NCI-H446 treated with DMSO at 0.1 percent for 48 hours (cell line): ENCODE data around the gene CACNA1D.

ENCODE experiments used
- DNase-seq: peaks from one replicate; lab custom pipeline; 2025; lab: John Stamatoyannopoulos, UW

Gene CACNA1D

DNA sequence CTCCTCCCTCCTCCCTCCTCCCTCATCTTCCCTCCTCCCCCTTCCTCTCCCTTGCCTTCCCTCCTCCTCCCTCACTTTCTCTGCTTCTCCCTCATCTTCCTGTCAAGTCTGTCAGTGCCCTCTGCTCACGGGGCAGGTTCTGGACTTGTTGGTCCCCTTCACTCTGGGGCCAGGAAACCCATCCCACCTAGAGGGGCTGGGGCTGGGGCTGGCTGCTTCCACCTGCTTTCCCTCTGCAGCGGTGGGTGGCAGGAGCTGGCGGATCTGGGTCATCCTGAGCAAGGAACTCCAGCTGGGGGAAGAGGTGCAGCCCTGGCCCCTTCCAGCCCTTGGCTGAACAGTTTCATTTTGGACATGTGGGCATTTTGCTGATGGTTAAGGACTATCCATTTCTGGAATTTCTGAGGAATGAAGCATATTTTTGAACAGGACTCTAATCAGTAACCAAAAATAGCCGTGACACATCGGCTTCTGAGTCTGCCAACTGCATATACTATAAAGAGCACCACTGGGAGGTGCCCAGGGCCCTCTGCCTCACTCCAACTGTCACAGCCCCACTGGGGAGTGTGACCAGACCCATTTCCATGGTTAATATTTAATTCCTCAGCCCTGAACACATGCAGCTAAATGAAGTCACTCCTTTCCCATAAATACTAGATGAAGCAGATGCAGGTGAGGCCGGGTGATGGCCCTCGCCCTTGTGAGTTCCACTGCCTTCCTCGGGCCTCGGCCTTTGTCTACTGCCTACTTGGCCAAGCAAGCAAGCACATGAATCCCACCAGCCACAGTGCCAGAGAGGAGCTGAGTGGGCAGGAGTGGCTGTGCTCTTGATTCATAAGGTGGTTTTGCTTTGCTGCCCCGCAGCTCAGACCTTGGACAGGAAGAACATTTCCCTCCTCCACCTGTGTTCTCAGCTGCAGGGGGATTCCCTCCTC, 312.0 kb downstream of the CACNA1D start:
- no peak for DNase-seq

DNA sequence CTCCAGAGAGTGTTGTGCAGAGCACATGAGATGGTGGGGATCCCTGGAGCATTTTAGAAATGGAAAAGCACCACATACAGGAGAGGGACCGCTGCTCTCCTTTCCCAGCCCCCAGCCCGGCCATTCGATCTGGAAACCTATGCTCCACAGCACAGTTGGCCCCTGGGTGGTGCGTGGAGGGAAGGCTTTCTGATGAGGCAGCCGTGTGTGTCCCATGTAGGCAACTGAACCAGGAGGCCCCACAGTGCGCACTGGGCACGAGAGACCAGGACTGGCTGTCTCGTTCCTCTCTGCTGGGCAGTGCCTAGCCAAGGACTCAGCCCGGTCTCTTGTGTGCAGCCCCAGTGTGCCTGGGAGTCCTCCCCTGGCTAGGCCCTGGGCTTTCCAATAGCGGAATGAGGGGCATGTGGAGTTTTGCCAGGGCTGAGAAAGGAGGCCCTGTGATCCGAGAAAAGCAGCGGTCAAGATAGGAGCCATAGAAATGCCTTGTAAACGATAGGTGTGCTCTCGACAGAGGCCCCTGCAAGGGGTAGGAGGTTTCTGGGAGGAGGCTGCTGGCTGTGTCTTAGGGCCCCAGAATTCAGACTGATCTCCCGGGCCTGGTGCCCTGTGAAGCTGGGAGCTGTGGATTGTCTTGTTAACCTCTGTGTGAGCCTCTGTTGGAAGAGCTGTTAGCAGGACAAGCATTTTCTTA, 312.9 kb downstream of the CACNA1D start:
- no peak for DNase-seq

DNA sequence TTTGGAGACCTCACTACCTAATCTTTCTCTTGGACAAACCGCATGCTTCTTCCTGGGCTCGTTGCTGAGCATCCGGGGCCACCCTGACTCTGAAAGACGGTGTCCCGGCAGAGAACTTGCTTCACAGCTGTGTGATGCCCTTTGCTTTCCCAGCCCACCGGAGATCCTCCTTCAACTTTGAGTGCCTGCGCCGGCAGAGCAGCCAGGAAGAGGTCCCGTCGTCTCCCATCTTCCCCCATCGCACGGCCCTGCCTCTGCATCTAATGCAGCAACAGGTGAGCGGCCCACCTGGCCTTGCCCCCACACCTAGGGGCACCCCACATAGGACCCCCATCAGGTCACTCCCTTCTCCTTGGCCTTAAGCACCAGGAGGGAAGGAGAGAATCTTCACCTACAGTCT, 314.1 kb downstream of the CACNA1D start:
- DNase-seq = no peak

DNA sequence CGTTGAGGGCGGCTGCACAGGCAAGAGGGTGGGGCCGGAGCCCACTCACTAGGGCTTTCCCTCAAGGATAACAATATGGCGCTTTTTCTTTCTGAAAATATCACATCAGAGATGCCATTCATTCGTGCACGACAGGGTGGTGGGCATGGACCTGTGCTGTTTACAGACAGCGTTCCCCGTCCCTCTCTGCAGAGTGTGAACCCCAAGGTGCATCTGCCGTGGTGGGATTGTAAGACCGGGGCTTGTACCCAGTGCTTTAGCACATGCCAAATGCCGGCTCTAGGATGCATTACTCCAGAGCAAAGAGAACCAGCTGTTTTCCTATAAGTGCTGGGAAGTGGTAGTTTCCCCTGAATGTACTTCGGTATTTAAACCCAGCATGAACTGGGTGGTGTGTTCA, 314.9 kb downstream of the CACNA1D start:
- no peak for DNase-seq

DNA sequence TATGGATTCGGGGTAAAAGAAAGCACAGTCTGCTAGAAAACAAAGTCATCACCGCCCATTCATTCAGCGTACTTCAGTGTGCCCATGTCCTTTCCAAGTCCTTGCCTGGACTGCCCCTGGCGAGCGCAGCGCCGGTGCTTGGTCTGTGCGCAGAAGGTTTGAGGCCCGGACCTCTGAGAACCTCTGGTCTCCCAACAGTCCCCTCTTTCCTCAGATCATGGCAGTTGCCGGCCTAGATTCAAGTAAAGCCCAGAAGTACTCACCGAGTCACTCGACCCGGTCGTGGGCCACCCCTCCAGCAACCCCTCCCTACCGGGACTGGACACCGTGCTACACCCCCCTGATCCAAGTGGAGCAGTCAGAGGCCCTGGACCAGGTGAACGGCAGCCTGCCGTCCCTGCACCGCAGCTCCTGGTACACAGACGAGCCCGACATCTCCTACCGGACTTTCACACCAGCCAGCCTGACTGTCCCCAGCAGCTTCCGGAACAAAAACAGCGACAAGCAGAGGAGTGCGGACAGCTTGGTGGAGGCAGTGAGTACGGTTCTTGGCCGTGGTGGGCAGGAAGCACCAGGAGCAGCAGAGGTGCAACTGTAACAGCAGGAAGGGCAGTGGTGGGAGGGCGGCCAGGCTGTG, 315.5 kb downstream of the CACNA1D start:
- no peak for DNase-seq

DNA sequence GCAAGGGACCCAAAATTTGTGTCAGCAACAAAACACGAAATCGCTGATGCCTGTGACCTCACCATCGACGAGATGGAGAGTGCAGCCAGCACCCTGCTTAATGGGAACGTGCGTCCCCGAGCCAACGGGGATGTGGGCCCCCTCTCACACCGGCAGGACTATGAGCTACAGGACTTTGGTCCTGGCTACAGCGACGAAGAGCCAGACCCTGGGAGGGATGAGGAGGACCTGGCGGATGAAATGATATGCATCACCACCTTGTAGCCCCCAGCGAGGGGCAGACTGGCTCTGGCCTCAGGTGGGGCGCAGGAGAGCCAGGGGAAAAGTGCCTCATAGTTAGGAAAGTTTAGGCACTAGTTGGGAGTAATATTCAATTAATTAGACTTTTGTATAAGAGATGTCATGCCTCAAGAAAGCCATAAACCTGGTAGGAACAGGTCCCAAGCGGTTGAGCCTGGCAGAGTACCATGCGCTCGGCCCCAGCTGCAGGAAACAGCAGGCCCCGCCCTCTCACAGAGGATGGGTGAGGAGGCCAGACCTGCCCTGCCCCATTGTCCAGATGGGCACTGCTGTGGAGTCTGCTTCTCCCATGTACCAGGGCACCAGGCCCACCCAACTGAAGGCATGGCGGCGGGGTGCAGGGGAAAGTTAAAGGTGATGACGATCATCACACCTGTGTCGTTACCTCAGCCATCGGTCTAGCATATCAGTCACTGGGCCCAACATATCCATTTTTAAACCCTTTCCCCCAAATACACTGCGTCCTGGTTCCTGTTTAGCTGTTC, 316.9 kb downstream of the CACNA1D start:
- no peak for DNase-seq

DNA sequence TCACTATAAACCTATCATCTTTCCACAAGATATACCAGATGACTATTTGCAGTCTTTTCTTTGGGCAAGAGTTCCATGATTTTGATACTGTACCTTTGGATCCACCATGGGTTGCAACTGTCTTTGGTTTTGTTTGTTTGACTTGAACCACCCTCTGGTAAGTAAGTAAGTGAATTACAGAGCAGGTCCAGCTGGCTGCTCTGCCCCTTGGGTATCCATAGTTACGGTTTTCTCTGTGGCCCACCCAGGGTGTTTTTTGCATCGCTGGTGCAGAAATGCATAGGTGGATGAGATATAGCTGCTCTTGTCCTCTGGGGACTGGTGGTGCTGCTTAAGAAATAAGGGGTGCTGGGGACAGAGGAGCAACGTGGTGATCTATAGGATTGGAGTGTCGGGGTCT, 318.0 kb downstream of the CACNA1D start:
- DNase-seq = no peak

DNA sequence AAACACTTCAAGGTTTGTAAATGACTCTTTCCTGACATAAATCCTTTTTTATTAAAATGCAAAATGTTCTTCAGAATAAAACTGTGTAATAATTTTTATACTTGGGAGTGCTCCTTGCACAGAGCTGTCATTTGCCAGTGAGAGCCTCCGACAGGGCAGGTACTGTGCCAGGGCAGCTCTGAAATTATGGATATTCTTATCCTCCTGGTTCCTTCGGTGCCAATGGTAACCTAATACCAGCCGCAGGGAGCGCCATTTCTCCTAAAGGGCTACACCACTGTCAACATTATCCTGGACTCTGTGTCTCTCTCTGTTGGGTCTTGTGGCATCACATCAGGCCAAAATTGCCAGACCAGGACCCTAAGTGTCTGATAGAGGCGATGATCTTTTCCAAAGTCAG, 318.8 kb downstream of the CACNA1D start:
- no peak for DNase-seq

DNA sequence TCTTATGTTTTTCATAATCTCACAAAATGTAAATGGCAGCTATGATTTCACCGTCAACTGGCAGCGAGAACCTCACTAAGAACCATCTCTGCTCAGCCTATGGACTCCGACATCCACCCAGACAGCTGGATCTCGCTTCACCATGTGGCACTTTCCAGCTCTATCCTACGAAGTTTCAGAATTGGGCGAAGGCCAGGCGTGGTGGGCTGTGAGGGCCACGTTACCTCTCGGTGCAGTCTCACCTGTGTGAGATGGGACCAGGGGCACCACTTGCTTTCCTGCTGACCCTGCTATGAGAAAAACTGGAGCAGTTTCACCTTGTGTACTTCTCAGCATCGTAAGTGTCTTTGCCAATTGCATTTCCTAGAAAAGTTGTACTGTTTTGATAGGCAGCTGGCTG, 319.5 kb downstream of the CACNA1D start:
- no peak for DNase-seq

DNA sequence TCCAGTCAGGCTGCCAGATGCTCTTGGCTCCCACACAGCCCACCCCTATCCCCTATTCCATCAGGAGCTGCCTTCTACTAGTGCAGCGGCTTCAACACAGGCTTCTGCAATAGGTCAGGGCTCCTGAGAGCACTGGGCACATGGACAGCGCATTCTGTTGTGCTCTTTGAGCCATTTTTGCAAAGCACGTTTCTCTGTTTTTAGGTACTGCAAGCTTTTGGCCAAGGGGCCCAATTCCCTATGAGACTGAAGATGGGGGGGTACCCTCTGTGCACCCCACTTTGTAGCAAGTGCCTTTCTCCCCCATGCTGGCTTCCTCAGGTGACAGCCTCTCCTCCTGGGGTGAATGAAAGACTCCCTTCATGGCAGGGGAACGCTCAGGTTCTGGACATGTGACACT, 320.7 kb downstream of the CACNA1D start:
- DNase-seq = no peak

DNA sequence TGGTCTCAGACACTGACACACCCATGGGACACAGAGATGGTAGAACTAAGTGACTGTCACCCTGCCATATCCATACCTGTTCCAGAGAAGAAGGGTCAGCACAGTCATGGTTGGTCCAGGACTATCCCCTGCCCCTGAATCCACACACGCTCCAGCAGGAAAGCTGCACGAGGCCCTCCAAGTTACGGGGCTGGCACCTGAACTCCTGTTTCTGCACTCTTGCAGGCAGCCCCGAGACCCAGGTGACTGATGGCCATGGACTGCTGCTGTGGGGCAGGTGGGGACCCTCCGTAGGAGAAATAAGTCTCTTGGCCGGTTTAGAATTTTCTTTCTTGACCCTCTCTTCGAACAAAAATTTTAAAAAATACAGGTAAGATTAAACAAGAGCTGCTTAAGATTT, 321.2 kb downstream of the CACNA1D start:
- DNase-seq = no peak

DNA sequence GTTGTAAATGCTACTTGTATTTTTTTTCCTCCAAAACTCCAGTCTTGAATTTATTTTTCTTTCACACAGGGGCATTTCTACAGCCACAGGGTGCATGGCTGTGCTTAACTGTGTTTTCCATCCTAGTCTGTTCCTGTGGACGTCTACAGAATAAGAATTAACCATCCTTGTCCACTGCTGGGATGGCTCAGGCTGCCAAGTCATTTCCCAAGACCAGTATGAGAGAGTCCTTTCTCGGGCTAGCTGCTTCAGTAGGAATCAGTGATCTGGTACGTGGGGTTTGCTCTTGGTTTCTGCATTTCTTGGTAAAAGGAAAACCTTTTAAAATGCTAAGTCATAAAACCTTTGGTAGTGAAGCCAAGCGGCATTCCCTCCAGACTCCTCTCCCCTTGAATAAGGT, 322.0 kb downstream of the CACNA1D start:
- DNase-seq = no peak

DNA sequence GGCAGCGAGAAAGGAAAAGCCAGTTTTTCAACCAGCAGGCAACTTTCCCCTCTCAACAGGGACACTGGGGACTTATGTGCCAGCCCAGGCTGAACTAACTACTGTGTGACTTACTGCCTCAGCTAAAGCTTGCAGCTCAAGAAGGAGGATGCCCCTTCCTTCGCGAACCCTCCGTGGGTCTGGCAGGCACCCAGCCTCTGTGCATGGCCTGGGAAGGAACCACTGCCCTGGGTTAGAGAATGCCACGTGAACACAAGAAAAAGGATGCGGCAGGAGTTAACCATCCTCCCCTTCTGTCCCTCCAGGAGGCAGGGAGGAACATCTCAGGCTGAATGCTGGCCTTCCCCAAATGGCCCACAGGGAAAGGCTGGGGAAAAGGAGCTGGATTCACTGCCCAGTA, 322.8 kb downstream of the CACNA1D start:
- no peak for DNase-seq

DNA sequence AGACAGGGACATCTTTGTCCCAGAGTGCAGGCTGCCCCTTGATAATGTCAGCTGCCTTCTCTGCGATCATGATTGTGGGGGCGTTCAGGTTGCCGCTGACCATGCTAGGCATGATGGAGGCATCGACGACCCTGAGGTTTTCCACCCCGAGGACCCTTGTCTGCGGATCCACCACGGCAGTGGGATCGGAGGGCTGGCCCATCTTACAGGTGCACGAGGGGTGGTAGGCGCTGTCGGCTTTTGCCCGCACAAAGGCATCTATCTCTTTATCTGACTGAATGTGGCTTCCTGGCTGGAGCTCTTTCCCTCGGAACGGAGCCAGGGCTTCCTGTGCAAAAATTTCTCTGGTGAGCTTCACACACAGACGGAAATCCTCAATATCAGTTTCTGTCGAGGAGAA, 323.4 kb downstream of the CACNA1D start:
- DNase-seq = no peak

DNA sequence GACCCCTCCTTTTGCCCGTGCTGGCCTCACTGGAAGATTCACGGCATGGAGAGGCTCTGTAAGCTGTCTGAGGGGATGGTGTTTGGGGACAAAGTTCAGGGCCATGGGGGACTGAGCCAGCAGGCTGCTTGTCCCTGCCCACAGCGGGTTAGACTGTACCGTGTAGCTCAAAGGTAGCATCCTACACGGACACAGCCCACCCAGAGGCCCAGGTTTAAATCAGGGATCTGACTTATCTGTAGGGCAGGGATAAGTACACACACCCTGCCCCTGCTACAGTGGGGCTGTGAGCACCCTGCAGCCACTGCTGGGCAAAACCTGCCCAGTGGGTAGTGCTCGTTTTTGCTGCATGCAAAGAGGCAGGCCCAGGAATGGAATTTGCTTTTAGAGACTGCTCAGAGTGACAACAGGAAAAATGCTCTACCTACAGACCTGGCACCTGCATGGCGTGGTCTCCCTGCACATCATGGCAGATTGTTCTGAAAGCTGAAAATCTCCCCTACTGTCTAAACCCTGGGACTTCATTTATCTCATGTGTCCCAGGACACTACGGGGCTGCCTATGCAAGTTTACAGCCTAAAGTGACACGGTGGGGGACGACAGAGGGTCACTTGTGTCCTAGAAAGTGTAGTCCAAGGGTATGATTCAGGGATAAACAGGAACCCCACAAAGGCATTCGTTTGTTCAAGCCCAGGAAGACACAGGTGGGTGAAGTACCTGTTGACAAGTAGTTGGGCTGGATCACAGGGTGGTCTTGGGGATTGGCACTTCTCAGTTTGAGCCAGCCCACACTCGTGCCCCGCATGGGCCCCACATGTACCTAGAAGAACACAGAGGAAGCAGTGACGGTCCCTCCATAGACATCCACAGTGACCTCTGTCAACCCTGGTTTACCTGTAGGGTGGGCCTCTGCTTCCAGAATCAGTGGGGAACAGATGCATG, 324.1 kb downstream of the CACNA1D start:
- DNase-seq = no peak

DNA sequence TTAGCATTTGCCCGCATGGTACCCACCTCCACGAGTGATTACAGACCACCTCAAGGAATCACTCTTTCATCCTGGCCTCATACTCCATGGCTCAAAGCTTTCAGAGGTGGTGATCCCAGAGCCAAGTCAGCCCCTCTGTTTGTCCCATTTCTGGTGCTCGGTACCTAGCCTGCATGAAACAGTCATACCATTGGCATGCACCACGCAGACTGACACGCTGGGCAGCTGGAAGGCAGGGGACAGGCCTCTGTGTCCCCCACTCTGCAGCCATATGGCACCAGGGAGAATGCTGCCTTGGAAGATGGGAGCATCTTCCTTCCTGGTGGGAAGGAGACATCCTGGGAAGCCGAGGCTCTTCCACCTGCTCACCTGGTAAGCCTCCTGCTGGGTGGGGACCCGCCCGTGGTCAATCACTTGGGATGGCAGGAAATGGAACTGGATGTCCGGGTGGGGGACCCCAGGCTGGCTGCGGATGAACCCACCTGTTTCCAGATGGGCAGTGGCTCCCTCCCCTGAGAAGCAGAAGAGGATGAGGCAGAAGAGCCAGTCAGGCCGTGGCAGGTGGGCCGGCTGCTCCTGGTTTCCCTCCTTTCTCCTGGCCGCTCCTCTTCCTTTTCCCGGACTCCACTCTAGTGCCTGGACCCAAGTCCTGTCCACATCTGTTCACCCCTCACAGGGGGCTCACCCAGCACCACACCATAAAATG, 324.9 kb downstream of the CACNA1D start:
- no peak for DNase-seq

DNA sequence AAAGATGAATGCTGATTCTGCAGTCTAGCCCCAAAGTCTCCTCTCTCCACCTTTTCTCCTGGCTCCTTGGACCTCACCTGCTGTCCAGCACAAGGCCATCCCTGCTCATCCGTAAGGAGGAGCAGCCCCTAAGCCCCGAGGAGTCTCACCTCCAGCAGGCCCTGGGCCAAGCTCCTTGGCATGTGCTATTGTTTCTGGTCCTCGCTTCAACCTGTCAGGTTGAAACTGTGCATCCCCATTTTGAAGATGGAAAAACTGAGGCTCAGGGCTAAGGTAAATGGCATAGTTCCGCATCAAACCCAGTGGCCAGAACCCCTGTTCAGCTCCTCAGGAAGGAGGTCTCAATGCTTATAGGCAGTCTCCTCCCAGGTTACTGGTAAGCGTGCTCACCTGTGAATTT, 325.7 kb downstream of the CACNA1D start:
- DNase-seq = no peak

DNA sequence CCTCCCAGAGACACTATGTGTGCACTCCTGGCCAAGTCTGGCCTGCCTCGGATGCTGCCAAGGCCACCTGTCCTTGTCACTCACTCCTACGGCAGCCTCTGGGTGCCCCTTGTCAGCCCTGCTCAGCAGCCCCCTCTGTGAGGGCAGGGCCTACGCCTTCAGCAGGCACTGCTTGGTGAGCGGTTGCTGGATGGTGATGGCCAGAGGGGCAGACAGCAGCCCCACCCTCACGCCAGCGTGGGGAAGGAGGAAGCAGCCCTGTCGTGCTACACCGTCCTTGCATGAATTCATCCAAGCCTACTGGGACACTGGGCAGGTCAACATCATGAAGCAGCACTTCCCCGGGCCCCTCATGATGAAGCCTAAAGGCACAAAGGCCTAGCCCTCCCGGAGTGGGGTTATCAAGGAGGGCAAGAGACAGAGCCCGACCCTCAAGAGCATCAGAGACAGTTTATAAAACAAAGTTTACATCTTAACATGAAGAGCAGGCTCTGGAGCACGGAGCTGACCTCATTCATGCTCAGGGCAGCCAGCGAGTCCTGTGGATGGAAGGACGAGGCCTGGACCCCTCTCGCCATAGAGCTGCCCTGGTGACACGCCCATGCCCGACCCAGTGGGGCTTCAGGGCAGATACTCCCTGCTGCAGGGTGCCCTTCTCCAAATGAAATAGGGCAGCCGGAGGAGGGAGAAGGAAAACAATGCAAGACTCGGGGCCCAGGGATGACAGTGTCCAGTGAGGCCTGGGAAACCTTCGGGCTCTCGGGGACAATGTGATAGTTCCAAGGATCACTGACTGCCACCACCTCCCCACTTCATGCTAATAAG, 326.6 kb downstream of the CACNA1D start:
- DNase-seq = no peak

DNA sequence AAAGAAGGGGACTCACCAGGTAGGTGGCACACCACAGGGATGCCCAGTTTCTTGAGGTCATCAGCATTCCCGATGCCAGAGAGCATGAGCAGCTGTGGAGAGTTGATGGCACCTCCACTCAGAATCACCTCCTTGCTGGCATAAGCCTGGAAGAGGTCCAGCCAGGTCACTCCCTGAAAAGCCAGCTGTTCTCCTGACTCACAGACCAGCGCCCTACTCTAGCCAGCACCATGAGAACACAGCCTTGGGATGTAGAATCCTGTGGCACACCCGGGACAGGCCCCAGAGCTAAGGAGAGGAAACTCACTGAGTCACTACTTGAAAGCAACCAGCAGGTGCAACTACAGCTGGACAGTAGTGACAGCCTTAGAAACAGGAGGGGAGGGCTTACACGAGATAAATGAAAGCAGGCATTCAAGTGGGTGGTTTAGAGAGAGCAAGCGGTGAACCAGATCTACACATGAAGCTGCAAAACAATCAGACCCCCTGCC, 327.3 kb downstream of the CACNA1D start:
- no peak for DNase-seq
